IMR-90 (cell line): Measurements from ENCODE around the gene PRPF6.

Experiments
- BHLHE40 ChIP-seq: fragments of 150-350 bp; IDR thresholded peaks from 2 replicates; pipeline ENCODE4 v1.6.1; 2016; ENCODE audit warnings: mild to moderate bottlenecking, low read depth, low read length
- CHD1 ChIP-seq: IDR thresholded peaks from 2 replicates; pipeline ENCODE4 v1.6.1; 2012; ENCODE audit warnings: low read depth, low read length, improper control_type of control experiment
- CTCF ChIP-seq: conservative IDR thresholded peaks from 2 replicates; pipeline ENCODE4 v1.5.1; 2012; ENCODE audit warnings: mild to moderate bottlenecking, low read depth, low read length, improper control_type of control experiment
- RAD21 ChIP-seq: IDR thresholded peaks from 2 replicates; pipeline ENCODE4 v1.6.1; 2012; ENCODE audit warnings: low read length, improper control_type of control experiment
- TF ChIP-seq, protein P1 (sequence below): fragments of 150-350 bp; IDR thresholded peaks from 2 replicates; pipeline ENCODE4 v1.6.1; 2017; ENCODE audit warnings: mild to moderate bottlenecking, antibody characterized with exemption, low read length, low read depth

GRCh38 chr20:64041781-64042053, 60.8 kb downstream of the PRPF6 start:
- TF ChIP-seq BHLHE40 (no peak), CTCF (no peak), RAD21 (no peak), CHD1 (no peak)
- TF ChIP-seq, protein P1, sequence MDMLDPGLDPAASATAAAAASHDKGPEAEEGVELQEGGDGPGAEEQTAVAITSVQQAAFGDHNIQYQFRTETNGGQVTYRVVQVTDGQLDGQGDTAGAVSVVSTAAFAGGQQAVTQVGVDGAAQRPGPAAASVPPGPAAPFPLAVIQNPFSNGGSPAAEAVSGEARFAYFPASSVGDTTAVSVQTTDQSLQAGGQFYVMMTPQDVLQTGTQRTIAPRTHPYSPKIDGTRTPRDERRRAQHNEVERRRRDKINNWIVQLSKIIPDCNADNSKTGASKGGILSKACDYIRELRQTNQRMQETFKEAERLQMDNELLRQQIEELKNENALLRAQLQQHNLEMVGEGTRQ, result no peak
